HepG2 (cell line): Measurements from ENCODE around the gene GPS1. TPM values are rescaled to one million over a fixed set of nuclear protein-coding genes. Genes with fewer than 3 reads are reported as not detected.
A peak's percentile ranks its signal among the peaks of the same experiment; 100 is the strongest.

Experiments used
- ATF7 ChIP-seq, 2 experiments: fragments of 450-650 bp in 1 of 2; sonication (generic) in 1 of 2; formaldehyde crosslinking in 1 of 2; IDR thresholded peaks; 2 replicates each; pipeline versions ENCODE4 v1.4.0 to v1.6.1; 2016 to 2020; ENCODE audit warnings: antibody characterized with exemption in 1 of 2, mild to moderate bottlenecking in 1 of 2, missing genetic modification reagents in 1 of 2
- KLF13 ChIP-seq: sonication (generic); formaldehyde crosslinking; IDR thresholded peaks from 2 replicates; pipeline ENCODE4 v1.4.0; 2020; ENCODE audit warnings: mild to moderate bottlenecking, missing genetic modification reagents
- NONO ChIP-seq, 2 experiments: fragments of 450-650 bp in 1 of 2; sonication (generic) in 1 of 2; formaldehyde crosslinking in 1 of 2; IDR thresholded peaks in 1 of 2; conservative IDR thresholded peaks in 1 of 2; 2 replicates each; pipeline versions ENCODE4 v1.6.1 to v1.8.0; 2017 to 2022; ENCODE audit warnings: mild to moderate bottlenecking in 1 of 2, missing genetic modification reagents in 1 of 2, moderate library complexity in 1 of 2
- RBM22 ChIP-seq: fragments of 200-400 bp; formaldehyde crosslinking; optimal IDR thresholded peaks from 2 replicates; pipeline ENCODE3; 2017; ENCODE audit warnings: mild to moderate bottlenecking, low read length, moderate library complexity
- SSRP1 ChIP-seq: IDR thresholded peaks from 2 replicates; pipeline ENCODE4 v1.6.1; 2016; ENCODE audit warnings: control low read depth
- ZC3H13 ChIP-seq: sonication (generic); formaldehyde crosslinking; IDR thresholded peaks from 2 replicates; pipeline ENCODE4 v1.8.1; 2023; ENCODE audit warnings: mild to moderate bottlenecking, missing genetic modification reagents, moderate library complexity
- ZNF326 ChIP-seq: sonication (generic); formaldehyde crosslinking; IDR thresholded peaks from 2 replicates; pipeline ENCODE4 v1.4.0; 2020; ENCODE audit warnings: missing genetic modification reagents, borderline replicate concordance
- ZNF33B ChIP-seq: sonication (generic); formaldehyde crosslinking; IDR thresholded peaks from 2 replicates; pipeline ENCODE4 v1.5.1; 2020; ENCODE audit warnings: mild to moderate bottlenecking, missing genetic modification reagents
- ZNF44 ChIP-seq: sonication (generic); formaldehyde crosslinking; IDR thresholded peaks from 2 replicates; pipeline ENCODE4 v1.5.1; 2020; ENCODE audit warnings: mild to moderate bottlenecking, missing genetic modification reagents
- ZNF552 ChIP-seq: sonication (generic); formaldehyde crosslinking; IDR thresholded peaks from 2 replicates; pipeline ENCODE4 v1.9.0; 2022; ENCODE audit warnings: missing genetic modification reagents, mild to moderate bottlenecking, borderline replicate concordance
- ZNF614 ChIP-seq: IDR thresholded peaks from 2 replicates; pipeline ENCODE4 v1.6.1; 2018; ENCODE audit warnings: missing biosample characterization, missing genetic modification reagents, inconsistent platforms, borderline replicate concordance
- polyA plus RNA-seq, 8 experiments: library from polyadenylated mRNA; depleted of rRNA in 3 of 8; stranded (reverse) in 7 of 8; unstranded in 1 of 8; fragments of >200 nt; fragmentation: Illumina TruSeq in 4 of 8; extraction: Trizol in 4 of 8; gene quantifications; 2 replicates each; pipeline versions ENCODE4 v1.2.1 to v1.2.3, GENCODE V29; 2011 to 2016; ENCODE audit warnings: low read depth in 4 of 8, missing spikeins in 1 of 8, mixed read lengths in 1 of 8; ENCODE audit not compliant: insufficient read depth in 1 of 8
- total RNA-seq, 5 experiments: library from RNA; depleted of rRNA; stranded (reverse); fragments of >200 nt; fragmentation: Illumina TruSeq; extraction: Trizol; gene quantifications; 2 replicates each; pipeline ENCODE4 v1.2.3, GENCODE V29; 2016; ENCODE audit warnings: low read depth in 1 of 5
- TF ChIP-seq, protein P1 (sequence below): sonication (generic); formaldehyde crosslinking; IDR thresholded peaks from 2 replicates; pipeline ENCODE4 v1.5.0; 2020; ENCODE audit warnings: mild to moderate bottlenecking, missing genetic modification reagents, moderate library complexity
- TF ChIP-seq, protein P2 (sequence below): sonication (generic); formaldehyde crosslinking; IDR thresholded peaks from 2 replicates; pipeline ENCODE4 v1.8.0; 2022; ENCODE audit warnings: mild to moderate bottlenecking, missing genetic modification reagents, borderline replicate concordance
- TF ChIP-seq, protein P3 (sequence below): sonication (generic); formaldehyde crosslinking; IDR thresholded peaks from 2 replicates; pipeline ENCODE4 v1.5.0; 2020; ENCODE audit warnings: missing genetic modification reagents
- TF ChIP-seq, protein P4 (sequence below): sonication (generic); formaldehyde crosslinking; IDR thresholded peaks from 2 replicates; pipeline ENCODE4 v1.4.0; 2020; ENCODE audit warnings: missing genetic modification reagents
- TF ChIP-seq, protein P5 (sequence below): sonication (generic); formaldehyde crosslinking; IDR thresholded peaks from 2 replicates; pipeline ENCODE4 v1.8.0; 2022; ENCODE audit warnings: missing genetic modification reagents, mild to moderate bottlenecking, borderline replicate concordance
- TF ChIP-seq, protein P6 (sequence below): fragments of 450-650 bp; IDR thresholded peaks from 2 replicates; pipeline ENCODE4 v1.6.1; 2016

GPS1 gene
- total and polyA plus RNA-seq, 2 of the 13 experiments (the other 11 are each of a cell fraction or from before 2014, with no cell fraction given) = 124 to 128 TPM

DNA sequence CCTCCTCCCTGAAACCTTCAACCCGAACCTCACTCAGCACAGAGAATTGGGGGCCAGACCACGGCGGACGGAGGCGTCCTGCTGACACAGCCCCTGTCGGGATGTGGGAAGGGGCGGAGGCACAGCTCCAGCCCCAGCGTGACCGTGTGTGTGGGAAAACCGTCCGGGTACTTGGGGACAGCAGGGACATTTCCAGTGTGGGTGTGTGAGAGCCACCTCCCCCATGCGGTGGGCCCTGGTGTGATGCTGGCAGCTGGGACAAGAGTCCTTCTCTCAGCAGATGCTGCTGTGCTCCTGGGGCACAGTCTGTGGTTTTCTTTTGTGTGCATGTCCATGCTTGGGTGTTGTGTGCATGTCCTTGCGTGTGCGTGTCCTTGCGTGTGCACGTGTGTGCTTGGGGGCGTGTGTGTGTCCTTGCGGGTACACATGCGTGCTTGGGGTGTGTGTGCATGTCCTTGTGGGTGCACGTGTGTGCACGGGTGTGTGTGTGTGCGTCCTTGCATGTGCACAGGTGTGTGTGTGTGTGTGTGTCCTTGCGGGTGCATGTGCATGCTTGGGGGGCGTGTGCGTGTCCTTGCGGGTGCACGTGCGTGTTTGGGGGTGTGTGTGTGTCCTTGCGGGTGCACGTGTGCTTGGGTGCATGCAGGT, 45.9 kb upstream of the GPS1 start (continued):
- 0 out of 2 replicates have a peak, but pooled peaks have one; percentile 52 for TF ChIP-seq ZNF552 (CRISPR knock-in tag)
- TF ChIP-seq, protein P1, sequence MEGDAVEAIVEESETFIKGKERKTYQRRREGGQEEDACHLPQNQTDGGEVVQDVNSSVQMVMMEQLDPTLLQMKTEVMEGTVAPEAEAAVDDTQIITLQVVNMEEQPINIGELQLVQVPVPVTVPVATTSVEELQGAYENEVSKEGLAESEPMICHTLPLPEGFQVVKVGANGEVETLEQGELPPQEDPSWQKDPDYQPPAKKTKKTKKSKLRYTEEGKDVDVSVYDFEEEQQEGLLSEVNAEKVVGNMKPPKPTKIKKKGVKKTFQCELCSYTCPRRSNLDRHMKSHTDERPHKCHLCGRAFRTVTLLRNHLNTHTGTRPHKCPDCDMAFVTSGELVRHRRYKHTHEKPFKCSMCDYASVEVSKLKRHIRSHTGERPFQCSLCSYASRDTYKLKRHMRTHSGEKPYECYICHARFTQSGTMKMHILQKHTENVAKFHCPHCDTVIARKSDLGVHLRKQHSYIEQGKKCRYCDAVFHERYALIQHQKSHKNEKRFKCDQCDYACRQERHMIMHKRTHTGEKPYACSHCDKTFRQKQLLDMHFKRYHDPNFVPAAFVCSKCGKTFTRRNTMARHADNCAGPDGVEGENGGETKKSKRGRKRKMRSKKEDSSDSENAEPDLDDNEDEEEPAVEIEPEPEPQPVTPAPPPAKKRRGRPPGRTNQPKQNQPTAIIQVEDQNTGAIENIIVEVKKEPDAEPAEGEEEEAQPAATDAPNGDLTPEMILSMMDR = 0 out of 2 replicates have a peak, but pooled peaks have one; percentile 1
- TF ChIP-seq, protein P2, sequence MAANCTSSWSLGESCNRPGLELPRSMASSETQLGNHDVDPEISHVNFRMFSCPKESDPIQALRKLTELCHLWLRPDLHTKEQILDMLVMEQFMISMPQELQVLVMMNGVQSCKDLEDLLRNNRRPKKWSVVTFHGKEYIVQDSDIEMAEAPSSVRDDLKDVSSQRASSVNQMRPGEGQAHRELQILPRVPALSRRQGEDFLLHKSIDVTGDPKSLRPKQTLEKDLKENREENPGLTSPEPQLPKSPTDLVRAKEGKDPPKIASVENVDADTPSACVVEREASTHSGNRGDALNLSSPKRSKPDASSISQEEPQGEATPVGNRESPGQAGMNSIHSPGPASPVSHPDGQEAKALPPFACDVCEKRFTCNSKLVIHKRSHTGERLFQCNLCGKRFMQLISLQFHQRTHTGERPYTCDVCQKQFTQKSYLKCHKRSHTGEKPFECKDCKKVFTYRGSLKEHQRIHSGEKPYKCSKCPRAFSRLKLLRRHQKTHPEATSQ (CRISPR knock-in tag) = no peak
- TF ChIP-seq, protein P3, sequence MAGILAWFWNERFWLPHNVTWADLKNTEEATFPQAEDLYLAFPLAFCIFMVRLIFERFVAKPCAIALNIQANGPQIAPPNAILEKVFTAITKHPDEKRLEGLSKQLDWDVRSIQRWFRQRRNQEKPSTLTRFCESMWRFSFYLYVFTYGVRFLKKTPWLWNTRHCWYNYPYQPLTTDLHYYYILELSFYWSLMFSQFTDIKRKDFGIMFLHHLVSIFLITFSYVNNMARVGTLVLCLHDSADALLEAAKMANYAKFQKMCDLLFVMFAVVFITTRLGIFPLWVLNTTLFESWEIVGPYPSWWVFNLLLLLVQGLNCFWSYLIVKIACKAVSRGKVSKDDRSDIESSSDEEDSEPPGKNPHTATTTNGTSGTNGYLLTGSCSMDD (CRISPR knock-in tag) = no peak
- TF ChIP-seq NONO (IDR thresholded peaks at IDR 0.05) = no peak
- TF ChIP-seq NONO (CRISPR knock-in tag; conservative IDR thresholded peaks at IDR 0.05) = peak; percentile 79
- peak; percentile 29 for TF ChIP-seq ZNF326
- TF ChIP-seq KLF13 = no peak
- TF ChIP-seq, protein P4, sequence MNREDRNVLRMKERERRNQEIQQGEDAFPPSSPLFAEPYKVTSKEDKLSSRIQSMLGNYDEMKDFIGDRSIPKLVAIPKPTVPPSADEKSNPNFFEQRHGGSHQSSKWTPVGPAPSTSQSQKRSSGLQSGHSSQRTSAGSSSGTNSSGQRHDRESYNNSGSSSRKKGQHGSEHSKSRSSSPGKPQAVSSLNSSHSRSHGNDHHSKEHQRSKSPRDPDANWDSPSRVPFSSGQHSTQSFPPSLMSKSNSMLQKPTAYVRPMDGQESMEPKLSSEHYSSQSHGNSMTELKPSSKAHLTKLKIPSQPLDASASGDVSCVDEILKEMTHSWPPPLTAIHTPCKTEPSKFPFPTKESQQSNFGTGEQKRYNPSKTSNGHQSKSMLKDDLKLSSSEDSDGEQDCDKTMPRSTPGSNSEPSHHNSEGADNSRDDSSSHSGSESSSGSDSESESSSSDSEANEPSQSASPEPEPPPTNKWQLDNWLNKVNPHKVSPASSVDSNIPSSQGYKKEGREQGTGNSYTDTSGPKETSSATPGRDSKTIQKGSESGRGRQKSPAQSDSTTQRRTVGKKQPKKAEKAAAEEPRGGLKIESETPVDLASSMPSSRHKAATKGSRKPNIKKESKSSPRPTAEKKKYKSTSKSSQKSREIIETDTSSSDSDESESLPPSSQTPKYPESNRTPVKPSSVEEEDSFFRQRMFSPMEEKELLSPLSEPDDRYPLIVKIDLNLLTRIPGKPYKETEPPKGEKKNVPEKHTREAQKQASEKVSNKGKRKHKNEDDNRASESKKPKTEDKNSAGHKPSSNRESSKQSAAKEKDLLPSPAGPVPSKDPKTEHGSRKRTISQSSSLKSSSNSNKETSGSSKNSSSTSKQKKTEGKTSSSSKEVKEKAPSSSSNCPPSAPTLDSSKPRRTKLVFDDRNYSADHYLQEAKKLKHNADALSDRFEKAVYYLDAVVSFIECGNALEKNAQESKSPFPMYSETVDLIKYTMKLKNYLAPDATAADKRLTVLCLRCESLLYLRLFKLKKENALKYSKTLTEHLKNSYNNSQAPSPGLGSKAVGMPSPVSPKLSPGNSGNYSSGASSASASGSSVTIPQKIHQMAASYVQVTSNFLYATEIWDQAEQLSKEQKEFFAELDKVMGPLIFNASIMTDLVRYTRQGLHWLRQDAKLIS = no peak
- TF ChIP-seq ZNF44 (CRISPR knock-in tag) = no peak
- TF ChIP-seq RBM22 = peak; percentile 94
- TF ChIP-seq, protein P5, sequence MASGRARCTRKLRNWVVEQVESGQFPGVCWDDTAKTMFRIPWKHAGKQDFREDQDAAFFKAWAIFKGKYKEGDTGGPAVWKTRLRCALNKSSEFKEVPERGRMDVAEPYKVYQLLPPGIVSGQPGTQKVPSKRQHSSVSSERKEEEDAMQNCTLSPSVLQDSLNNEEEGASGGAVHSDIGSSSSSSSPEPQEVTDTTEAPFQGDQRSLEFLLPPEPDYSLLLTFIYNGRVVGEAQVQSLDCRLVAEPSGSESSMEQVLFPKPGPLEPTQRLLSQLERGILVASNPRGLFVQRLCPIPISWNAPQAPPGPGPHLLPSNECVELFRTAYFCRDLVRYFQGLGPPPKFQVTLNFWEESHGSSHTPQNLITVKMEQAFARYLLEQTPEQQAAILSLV = no peak
- TF ChIP-seq ZNF33B (CRISPR knock-in tag) = no peak
- TF ChIP-seq ATF7 (IDR thresholded peaks at IDR 0.05) = no peak
- TF ChIP-seq ATF7 (CRISPR knock-in tag; IDR thresholded peaks at IDR 0.05) = 0 out of 2 replicates have a peak, but pooled peaks have one; percentile 40
- TF ChIP-seq, protein P6, sequence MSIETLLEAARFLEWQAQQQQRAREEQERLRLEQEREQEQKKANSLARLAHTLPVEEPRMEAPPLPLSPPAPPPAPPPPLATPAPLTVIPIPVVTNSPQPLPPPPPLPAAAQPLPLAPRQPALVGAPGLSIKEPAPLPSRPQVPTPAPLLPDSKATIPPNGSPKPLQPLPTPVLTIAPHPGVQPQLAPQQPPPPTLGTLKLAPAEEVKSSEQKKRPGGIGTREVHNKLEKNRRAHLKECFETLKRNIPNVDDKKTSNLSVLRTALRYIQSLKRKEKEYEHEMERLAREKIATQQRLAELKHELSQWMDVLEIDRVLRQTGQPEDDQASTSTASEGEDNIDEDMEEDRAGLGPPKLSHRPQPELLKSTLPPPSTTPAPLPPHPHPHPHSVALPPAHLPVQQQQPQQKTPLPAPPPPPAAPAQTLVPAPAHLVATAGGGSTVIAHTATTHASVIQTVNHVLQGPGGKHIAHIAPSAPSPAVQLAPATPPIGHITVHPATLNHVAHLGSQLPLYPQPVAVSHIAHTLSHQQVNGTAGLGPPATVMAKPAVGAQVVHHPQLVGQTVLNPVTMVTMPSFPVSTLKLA = no peak
- peak; percentile 52; the same call in 1 of the 2 replicates for TF ChIP-seq ZC3H13 (CRISPR knock-in tag)
- peak; percentile 89 for TF ChIP-seq SSRP1 (CRISPR knock-in tag)
- no peak for TF ChIP-seq ZNF614 (CRISPR knock-in tag)
